ENCODE measurements around the gene SERPINB4. TPM values are rescaled to one million over a fixed set of nuclear protein-coding genes. Genes with fewer than 3 reads are reported as not detected.

Gene SERPINB4
- polyA plus RNA-seq, 1 of the 3 experiments (the other 2 are of a cell fraction), result not detected

DNA sequence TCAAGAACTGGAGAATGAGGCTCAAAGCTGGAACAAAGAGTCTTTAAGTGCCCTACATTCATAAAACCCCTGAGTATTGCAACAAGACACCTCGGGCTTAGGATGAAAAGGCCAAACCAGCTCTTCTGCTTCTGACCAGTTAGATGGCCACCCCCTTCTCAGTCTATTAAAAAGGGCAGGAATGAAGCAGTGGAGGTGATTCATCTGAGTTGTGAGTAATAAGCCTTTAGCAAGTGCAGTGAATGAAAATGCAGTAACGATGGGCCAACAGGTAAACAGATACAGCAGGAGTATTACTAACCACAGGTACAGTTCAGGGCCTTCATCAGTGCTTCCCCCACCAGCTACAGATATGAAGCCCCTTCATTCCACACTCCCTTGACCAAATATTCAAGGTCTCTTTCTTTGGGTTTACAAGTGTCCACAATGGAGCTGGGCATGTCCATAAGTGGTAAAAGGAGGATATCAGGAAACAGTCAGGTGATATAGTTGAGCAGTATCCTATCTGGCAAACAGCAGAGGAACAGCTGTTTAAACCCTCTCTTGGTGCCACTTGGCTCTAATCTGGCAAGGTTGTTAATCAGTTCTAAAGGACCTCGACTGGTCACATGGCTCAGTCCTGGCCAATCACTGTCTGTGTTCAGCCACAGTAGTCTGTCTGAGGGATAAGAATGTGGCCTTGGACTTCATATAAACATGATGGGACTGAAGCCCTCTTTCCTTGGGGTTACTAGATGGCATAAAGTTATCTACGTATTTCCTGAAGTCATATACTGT lies 39.1 kb downstream of the SERPINB4 start:
- H3K36me3 ChIP-seq (replicated peaks in 1 of 2; ENCODE audit: control insufficient read depth in 1 of 2, insufficient read depth in 2 of 2, low read length in 1 of 2), result no peaks in the 10 kb centered on the region
- POLR2A ChIA-PET, result no interaction called here
- H3K27me3 ChIP-seq (ENCODE audit: insufficient read depth), result no peaks in the 10 kb centered on the region; the same call in 1 of the 2 replicates
- H2AFZ ChIP-seq (ENCODE audit: low read depth), result no peak overlapping the region
- WGBS (ENCODE audit: low lambda C conversion rate), result 6% methylated on average over 4 of the region's 4 CpGs
- no peak overlapping the region for H3K9ac ChIP-seq
- TF ChIP-seq TEAD4 (IDR thresholded peaks at IDR 0.05; ENCODE audit: borderline replicate concordance, insufficient read depth), result no peak
- no peak for TF ChIP-seq ELF1 (IDR thresholded peaks at IDR 0.05)
- TF ChIP-seq SMC3 (IDR thresholded peaks at IDR 0.05; ENCODE audit: low read depth, low read length), result no peak
- TF ChIP-seq, protein P1, sequence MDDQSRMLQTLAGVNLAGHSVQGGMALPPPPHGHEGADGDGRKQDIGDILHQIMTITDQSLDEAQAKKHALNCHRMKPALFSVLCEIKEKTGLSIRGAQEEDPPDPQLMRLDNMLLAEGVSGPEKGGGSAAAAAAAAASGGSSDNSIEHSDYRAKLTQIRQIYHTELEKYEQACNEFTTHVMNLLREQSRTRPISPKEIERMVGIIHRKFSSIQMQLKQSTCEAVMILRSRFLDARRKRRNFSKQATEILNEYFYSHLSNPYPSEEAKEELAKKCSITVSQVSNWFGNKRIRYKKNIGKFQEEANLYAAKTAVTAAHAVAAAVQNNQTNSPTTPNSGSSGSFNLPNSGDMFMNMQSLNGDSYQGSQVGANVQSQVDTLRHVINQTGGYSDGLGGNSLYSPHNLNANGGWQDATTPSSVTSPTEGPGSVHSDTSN (IDR thresholded peaks at IDR 0.05), result no peak
- no peak for TF ChIP-seq CTCF (IDR thresholded peaks at IDR 0.05)
- TF ChIP-seq MXI1 (IDR thresholded peaks at IDR 0.05; ENCODE audit: low read depth, low read length), result no peak
- DNase-seq, result no peak
- no peaks in the 10 kb centered on the region for H3K9me3 ChIP-seq
- no peaks in the 10 kb centered on the region for H3K79me2 ChIP-seq (ENCODE audit: insufficient read depth)
- no peak overlapping the region for H3K4me2 ChIP-seq
- CTCF ChIA-PET, result interaction anchor here (1.5 kb wide), 1 partner anchor 27 kb away, joined by 5 read pairs; no protein-coding TSS in a partner anchor
- H3K4me1 ChIP-seq (ENCODE audit: control insufficient read depth in 1 of 2, insufficient read depth in 2 of 2, low read depth in 1 of 2, low read length in 1 of 2), result no peaks in the 10 kb centered on the region
- no peak overlapping the region for H3K27ac ChIP-seq (ENCODE audit: low read depth in 2 of 2, low read length in 1 of 2)
- H3F3A ChIP-seq (replicated peaks; ENCODE audit: insufficient read depth), result no peaks in the 10 kb centered on the region
- no peak overlapping the region for H3K4me3 ChIP-seq (ENCODE audit: low read depth in 2 of 2, low read length in 1 of 2)
- H3K9me2 ChIP-seq, result no peaks in the 10 kb centered on the region
- no peaks in the 10 kb centered on the region for H4K20me1 ChIP-seq (ENCODE audit: insufficient read depth)

- CTCF ChIA-PET, result interaction anchor here (1.1 to 1.5 kb wide), 2 partner anchors 10 to 26 kb away, joined by 3 to 5 read pairs; no protein-coding TSS in a partner anchor
- Histone ChIP-seq H3K4me1 (ENCODE audit: control insufficient read depth in 1 of 2, insufficient read depth in 2 of 2, low read depth in 1 of 2, low read length in 1 of 2) (no peaks in the 10 kb centered on the region), H3K4me3 (ENCODE audit: low read depth in 2 of 2, low read length in 1 of 2) (no peak overlapping the region), H3K27ac (ENCODE audit: low read depth in 2 of 2, low read length in 1 of 2) (no peak overlapping the region), H3K9me3 (no peaks in the 10 kb centered on the region), H2AFZ (ENCODE audit: low read depth) (no peak overlapping the region), H3K9me2 (no peaks in the 10 kb centered on the region), H3K79me2 (ENCODE audit: insufficient read depth) (no peaks in the 10 kb centered on the region), H4K20me1 (ENCODE audit: insufficient read depth) (no peaks in the 10 kb centered on the region), H3K9ac (no peak overlapping the region), H3K36me3 (replicated peaks in 1 of 2; ENCODE audit: control insufficient read depth in 1 of 2, insufficient read depth in 2 of 2, low read length in 1 of 2) (no peaks in the 10 kb centered on the region), H3K27me3 (ENCODE audit: insufficient read depth) (no peaks in the 10 kb centered on the region; the same call in 1 of the 2 replicates), H3K4me2 (no peak overlapping the region), H3F3A (replicated peaks; ENCODE audit: insufficient read depth) (no peaks in the 10 kb centered on the region)
- POLR2A ChIA-PET, result no interaction called here
- 0% methylated on average over 1 of the region's 1 CpG for WGBS (ENCODE audit: low lambda C conversion rate)
- no peak for DNase-seq
- TF ChIP-seq, protein P2, sequence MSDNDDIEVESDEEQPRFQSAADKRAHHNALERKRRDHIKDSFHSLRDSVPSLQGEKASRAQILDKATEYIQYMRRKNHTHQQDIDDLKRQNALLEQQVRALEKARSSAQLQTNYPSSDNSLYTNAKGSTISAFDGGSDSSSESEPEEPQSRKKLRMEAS (IDR thresholded peaks at IDR 0.05; ENCODE audit: low read depth), result no peak
- TF ChIP-seq FOSL2 (IDR thresholded peaks at IDR 0.05; ENCODE audit: borderline replicate concordance, low read depth) (no peak), TAF1 (IDR thresholded peaks at IDR 0.05; ENCODE audit: borderline replicate concordance, low read depth, low read length) (no peak), EZH2phosphoT487 (IDR thresholded peaks at IDR 0.05; ENCODE audit: borderline replicate concordance, low read depth) (no peak), FOXJ3 (CRISPR knock-in tag; IDR thresholded peaks at IDR 0.05) (no peak), REST (IDR thresholded peaks at IDR 0.05; ENCODE audit: low read depth, low read length) (no peak), SIN3A (IDR thresholded peaks at IDR 0.05; ENCODE audit: borderline replicate concordance, low read depth, low read length) (no peak), NRF1 (IDR thresholded peaks at IDR 0.05; ENCODE audit: low read depth, low read length) (no peak), RAD21 (IDR thresholded peaks at IDR 0.05; ENCODE audit: low read length) (no peak), CHD2 (IDR thresholded peaks at IDR 0.05; ENCODE audit: low read length, partially characterized antibody) (no peak), RXRA (IDR thresholded peaks at IDR 0.05; ENCODE audit: borderline replicate concordance, low read depth) (no peak)
- TF ChIP-seq, protein P3, sequence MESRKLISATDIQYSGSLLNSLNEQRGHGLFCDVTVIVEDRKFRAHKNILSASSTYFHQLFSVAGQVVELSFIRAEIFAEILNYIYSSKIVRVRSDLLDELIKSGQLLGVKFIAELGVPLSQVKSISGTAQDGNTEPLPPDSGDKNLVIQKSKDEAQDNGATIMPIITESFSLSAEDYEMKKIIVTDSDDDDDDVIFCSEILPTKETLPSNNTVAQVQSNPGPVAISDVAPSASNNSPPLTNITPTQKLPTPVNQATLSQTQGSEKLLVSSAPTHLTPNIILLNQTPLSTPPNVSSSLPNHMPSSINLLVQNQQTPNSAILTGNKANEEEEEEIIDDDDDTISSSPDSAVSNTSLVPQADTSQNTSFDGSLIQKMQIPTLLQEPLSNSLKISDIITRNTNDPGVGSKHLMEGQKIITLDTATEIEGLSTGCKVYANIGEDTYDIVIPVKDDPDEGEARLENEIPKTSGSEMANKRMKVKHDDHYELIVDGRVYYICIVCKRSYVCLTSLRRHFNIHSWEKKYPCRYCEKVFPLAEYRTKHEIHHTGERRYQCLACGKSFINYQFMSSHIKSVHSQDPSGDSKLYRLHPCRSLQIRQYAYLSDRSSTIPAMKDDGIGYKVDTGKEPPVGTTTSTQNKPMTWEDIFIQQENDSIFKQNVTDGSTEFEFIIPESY (IDR thresholded peaks at IDR 0.05; ENCODE audit: borderline replicate concordance, low read depth), result no peak
Measured at GRCh38 chr18:63603772-63604171, 40.3 kb downstream of the SERPINB4 start.
